Measurements from ENCODE around the gene CAMSAP2. TPM values are rescaled to one million over a fixed set of nuclear protein-coding genes. Genes with fewer than 3 reads are reported as not detected.

Gene CAMSAP2
- total and polyA plus RNA-seq, 10 of the 15 experiments (the other 5 are each of a cell fraction or from before 2014, with no cell fraction given): 3.9 to 19.8 (median 8.0) TPM

GRCh38 chr1:200890027-200890426 lies 151.3 kb downstream of the CAMSAP2 start:
- TF ChIP-seq SMAD1 (IDR thresholded peaks at IDR 0.05; ENCODE audit: low read depth, partially characterized antibody) (no peak), MLLT1 (IDR thresholded peaks at IDR 0.05) (peak; percentile 72; the same call in 1 of the 2 replicates), FOXM1 (IDR thresholded peaks at IDR 0.05; ENCODE audit: low read depth, low read length) (no peak)
- RAD21 ChIA-PET (ENCODE audit: unreplicated experiment): interaction anchor here (0.5 to 11.2 kb wide), 9 partner anchors 11 to 268 kb away, joined by 3 to 139 read pairs (median 40); no protein-coding TSS in a partner anchor
- no TSS peak for BruUV-seq (replicated peaks)
- no peak overlapping the region for H3K27ac ChIP-seq (ENCODE audit: control insufficient read depth, insufficient read depth)
- H3K36me3 ChIP-seq (ENCODE audit: control insufficient read depth in 2 of 2, insufficient read depth in 2 of 2, low read length in 1 of 2): no peaks in the 10 kb centered on the region
- no peak overlapping the region for H3K9ac ChIP-seq (ENCODE audit: control insufficient read depth, insufficient read depth, low read length)
- H3K4me2 ChIP-seq (ENCODE audit: control insufficient read depth, insufficient read depth): no peak overlapping the region
- intact Hi-C loops (cut with micrococcal nuclease; ENCODE audit: unreplicated experiment) (loop anchor here (5.0 kb wide), 1 partner anchor 132 kb away; the partner anchor contains the start of gene KIF21B), in situ Hi-C loops (cut with MboI) (no loop called here)
- no peak overlapping the region for H3K4me3 ChIP-seq
- H4K20me1 ChIP-seq (ENCODE audit: control insufficient read depth, insufficient read depth): no peaks in the 10 kb centered on the region
- FAIRE-seq (no peak), DNase-seq (ENCODE audit: low read depth, low spot score) (no peak), ATAC-seq (no peak)
- no peaks in the 10 kb centered on the region; the same call in none of the 2 replicates for H3K79me2 ChIP-seq (ENCODE audit: control insufficient read depth, insufficient read depth, low read length)
- SMC1A ChIA-PET (ENCODE audit: uncharacterized antibody, unreplicated experiment): interaction anchor here (0.9 to 12.2 kb wide), 12 partner anchors 7 to 267 kb away, joined by 3 to 193 read pairs (median 18); no protein-coding TSS in a partner anchor
- H3K4me1 ChIP-seq (ENCODE audit: control insufficient read depth, insufficient read depth, low read length): peaks cover 68% of the 10 kb centered on the region
- H3K9me3 ChIP-seq (replicated peaks; ENCODE audit: control insufficient read depth, insufficient read depth, low read length): no peaks in the 10 kb centered on the region
- CTCF ChIA-PET: interaction anchor here (0.7 to 10.0 kb wide), 13 partner anchors 11 to 331 kb away, joined by 3 to 131 read pairs (median 8); no protein-coding TSS in a partner anchor
- no peaks in the 10 kb centered on the region for H3K27me3 ChIP-seq (replicated peaks in 1 of 2; ENCODE audit: control insufficient read depth in 2 of 2, insufficient read depth in 2 of 2, low read length in 1 of 2)
- over 99% methylated on average over 15 of the region's 15 CpGs for WGBS (ENCODE audit: insufficient coverage, insufficient replicate concordance, low lambda C conversion rate, missing lambda C conversion rate)
- no peak overlapping the region for H2AFZ ChIP-seq (ENCODE audit: control insufficient read depth, low read depth, low read length)
- POLR2A ChIA-PET: interaction anchor here (2.3 to 6.3 kb wide), 7 partner anchors 11 to 81 kb away, joined by 8 to 60 read pairs (median 27); no protein-coding TSS in a partner anchor

All from GM12878 (cell line).